ENCODE measurements around the gene CDH12. TPM values are rescaled to one million over a fixed set of nuclear protein-coding genes. Genes with fewer than 3 reads are reported as not detected.
"Not testable (repeated sequence)": the region's sequence is repeated elsewhere in the genome, so short reads cannot be mapped to it uniquely, and the experiment has no call there.

Gene CDH12
- total and polyA plus RNA-seq, 4 donors = 5.8 to 29.9 (median 8.2) TPM

DNA sequence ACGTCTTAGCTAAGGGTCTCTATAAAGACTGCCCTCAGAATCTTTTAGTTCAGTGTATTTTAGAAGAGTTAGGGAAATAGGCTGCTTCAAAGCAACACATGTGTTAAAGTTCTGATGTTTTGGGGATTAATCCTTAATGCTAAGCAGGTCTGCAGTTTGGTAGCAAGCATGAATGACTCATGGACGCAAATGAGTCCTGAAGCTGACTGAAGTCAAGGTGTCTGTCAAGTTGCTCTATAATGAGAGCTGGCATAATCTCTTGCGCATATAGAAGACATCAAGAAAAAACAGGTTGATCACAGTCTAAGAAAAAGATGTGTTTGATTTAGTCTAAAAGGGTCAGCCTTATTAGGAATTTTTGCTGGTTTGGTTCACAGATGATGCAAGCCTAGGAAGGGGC, 630.1 kb downstream of the CDH12 start:
- no peaks in the 10 kb centered on the region for H3K36me3 ChIP-seq (ENCODE audit: control insufficient read depth, insufficient read depth, low read length)
- H3K4me1 ChIP-seq (ENCODE audit: control insufficient read depth, insufficient read depth, low read length) = no peaks in the 10 kb centered on the region
- DNase-seq (ENCODE audit: low read depth in 4 of 6, low spot score in 6 of 6) = no peak
- no peak overlapping the region for H3K4me3 ChIP-seq (ENCODE audit: low read depth, low read length)
- H3K27me3 ChIP-seq (ENCODE audit: control insufficient read depth, insufficient read depth, low read length) = no peaks in the 10 kb centered on the region
- 90% methylated on average over 2 of the region's 3 CpGs for WGBS (ENCODE audit: insufficient coverage)
- no peak overlapping the region for H3K27ac ChIP-seq (ENCODE audit: low read depth, low read length)
- no peaks in the 10 kb centered on the region for H3K9me3 ChIP-seq (ENCODE audit: control insufficient read depth, insufficient read depth, low read length)

DNA sequence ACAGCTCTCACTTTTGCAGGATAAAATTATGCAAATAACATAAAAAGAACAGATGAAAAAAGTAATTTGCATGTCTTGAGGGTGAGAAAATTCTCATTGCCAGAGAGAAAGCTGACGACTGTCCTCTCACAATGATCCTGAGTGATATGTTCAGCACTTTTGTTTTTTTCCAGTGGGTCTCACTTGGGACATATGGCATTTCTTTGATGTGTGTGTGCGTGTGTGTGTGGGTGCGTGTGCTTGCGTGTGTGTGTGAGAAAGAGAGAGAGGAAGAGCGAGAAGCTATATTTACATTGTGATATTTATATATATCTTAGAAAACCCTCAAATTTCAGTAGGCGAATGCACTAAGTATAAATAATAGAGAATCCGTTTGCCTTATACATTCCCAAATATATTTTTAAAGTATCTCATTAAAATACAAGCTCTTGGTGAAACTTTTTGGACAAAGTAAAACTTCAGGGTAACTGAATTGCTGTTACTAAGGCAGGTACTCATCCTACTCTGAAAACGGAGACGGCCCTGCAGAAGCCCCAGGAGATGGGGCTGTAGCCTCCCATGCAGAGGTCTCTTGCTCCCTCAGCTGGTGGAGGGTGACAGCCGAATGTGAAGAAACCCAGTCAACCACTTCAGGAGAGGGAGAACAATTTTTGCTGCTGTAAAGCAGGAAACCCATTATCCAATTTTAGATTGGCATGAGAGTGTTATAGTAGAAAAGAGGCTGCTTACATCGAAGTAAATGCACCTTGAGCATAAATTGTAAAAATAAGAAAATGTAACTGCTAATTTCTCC, 639.2 kb downstream of the CDH12 start:
- H3K36me3 ChIP-seq (ENCODE audit: control insufficient read depth, insufficient read depth, low read length); H3K27me3 ChIP-seq (ENCODE audit: control insufficient read depth, insufficient read depth, low read length); H3K4me1 ChIP-seq (ENCODE audit: control insufficient read depth, insufficient read depth, low read length); H3K4me3 ChIP-seq (ENCODE audit: low read depth, low read length); H3K27ac ChIP-seq (ENCODE audit: low read depth, low read length); H3K9me3 ChIP-seq (ENCODE audit: control insufficient read depth, insufficient read depth, low read length): not testable (repeated sequence)
- peak in 2 of 6 donors; percentile 40 to 79 for DNase-seq (ENCODE audit: low read depth in 4 of 6, low spot score in 6 of 6)
- WGBS (ENCODE audit: insufficient coverage) = no CpG with 5 or more reads among the region's 11 CpGs

DNA sequence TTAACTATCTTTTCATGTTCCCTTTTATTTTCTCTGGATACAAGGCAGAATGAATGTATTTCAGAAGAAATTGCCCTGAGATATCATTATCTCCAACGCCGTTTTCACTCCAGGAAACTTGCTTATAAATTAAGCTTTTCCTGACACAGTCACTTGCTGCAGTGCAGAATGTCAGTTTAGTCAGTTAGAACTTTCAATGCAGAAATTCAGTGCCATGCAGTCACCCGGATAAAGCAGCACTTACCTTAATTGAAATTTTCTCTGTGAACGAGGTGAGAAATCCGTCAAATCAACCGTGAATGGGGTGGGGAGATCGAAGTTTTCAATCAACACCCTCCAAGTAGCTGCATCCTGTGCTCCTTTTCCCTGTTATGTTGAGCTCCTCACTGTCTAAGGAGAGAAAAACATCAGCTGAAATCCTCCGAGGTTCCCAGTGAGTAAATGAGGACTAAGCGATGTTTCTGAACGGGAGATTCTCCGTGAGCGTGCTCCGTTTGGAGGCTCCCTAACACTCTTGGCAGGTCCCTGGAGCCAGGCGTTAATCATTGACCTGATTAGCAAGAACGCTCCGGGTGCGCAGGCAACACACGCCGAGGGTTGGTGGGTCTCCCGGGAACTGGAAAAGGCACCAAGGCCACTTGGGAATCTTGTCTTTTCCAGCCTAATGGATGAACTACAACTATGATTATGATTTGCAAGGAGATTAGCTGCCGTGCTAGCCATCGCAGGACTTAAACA, 640.7 kb downstream of the CDH12 start:
- H3K27ac ChIP-seq (ENCODE audit: low read depth, low read length); H3K4me1 ChIP-seq (ENCODE audit: control insufficient read depth, insufficient read depth, low read length); H3K9me3 ChIP-seq (ENCODE audit: control insufficient read depth, insufficient read depth, low read length); H3K36me3 ChIP-seq (ENCODE audit: control insufficient read depth, insufficient read depth, low read length); H3K4me3 ChIP-seq (ENCODE audit: low read depth, low read length); H3K27me3 ChIP-seq (ENCODE audit: control insufficient read depth, insufficient read depth, low read length): not testable (repeated sequence)
- WGBS (ENCODE audit: insufficient coverage) = 40% methylated on average over 2 of the region's 22 CpGs
- peak in 2 of 6 donors; percentile 22 to 62 for DNase-seq (ENCODE audit: low read depth in 4 of 6, low spot score in 6 of 6)

DNA sequence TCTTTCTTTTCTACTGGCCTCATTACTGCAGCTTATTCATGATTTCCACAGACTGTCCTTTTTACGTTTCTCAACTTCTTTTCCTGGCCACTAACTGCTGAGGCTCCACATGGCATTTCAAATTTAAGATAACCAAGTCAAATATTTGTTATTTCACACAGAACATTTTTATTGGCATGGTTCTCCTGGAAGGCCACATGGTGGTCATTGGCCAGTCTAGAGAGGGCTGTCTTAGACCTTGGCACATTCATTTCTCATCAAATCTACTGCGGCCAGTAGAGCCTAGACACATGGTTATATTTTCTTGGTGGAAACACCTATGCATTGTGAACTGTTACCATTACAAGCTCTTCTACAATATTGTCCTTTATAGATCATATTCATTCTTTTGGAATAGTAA, 644.7 kb downstream of the CDH12 start:
- WGBS (ENCODE audit: insufficient coverage) = 53% methylated on average over 1 of the region's 2 CpGs
- not testable (repeated sequence) for H3K27me3 ChIP-seq (ENCODE audit: control insufficient read depth, insufficient read depth, low read length); H3K36me3 ChIP-seq (ENCODE audit: control insufficient read depth, insufficient read depth, low read length); H3K4me3 ChIP-seq (ENCODE audit: low read depth, low read length); H3K27ac ChIP-seq (ENCODE audit: low read depth, low read length); H3K4me1 ChIP-seq (ENCODE audit: control insufficient read depth, insufficient read depth, low read length); DNase-seq (ENCODE audit: low read depth in 4 of 6, low spot score in 6 of 6); H3K9me3 ChIP-seq (ENCODE audit: control insufficient read depth, insufficient read depth, low read length)

DNA sequence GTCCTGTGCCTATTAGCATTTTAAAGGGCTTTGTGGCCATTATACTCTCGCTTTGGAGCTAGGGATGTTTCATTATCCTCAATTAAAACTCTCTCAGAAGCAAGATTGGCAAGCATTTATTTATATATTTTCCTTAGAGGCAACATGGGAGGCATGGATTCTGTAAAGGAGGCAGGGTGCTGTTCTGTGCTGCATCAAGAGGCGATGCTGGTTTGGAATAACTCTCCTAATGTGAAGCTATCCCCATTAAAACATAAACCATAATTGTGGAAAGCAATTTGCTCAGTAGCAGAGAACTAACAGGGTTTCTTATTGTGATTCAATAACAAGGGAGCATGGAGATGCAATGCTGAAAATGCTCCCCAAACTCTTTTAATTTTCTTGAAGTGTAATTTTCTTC, 664.5 kb downstream of the CDH12 start:
- no CpG with 5 or more reads among the region's 2 CpGs for WGBS (ENCODE audit: insufficient coverage)
- H3K4me3 ChIP-seq (ENCODE audit: low read depth, low read length); H3K36me3 ChIP-seq (ENCODE audit: control insufficient read depth, insufficient read depth, low read length); H3K9me3 ChIP-seq (ENCODE audit: control insufficient read depth, insufficient read depth, low read length); H3K27me3 ChIP-seq (ENCODE audit: control insufficient read depth, insufficient read depth, low read length); H3K4me1 ChIP-seq (ENCODE audit: control insufficient read depth, insufficient read depth, low read length); H3K27ac ChIP-seq (ENCODE audit: low read depth, low read length): not testable (repeated sequence)
- DNase-seq (ENCODE audit: low read depth in 4 of 6, low spot score in 6 of 6) = peak in 2 of 6 donors; percentile 15 to 92

DNA sequence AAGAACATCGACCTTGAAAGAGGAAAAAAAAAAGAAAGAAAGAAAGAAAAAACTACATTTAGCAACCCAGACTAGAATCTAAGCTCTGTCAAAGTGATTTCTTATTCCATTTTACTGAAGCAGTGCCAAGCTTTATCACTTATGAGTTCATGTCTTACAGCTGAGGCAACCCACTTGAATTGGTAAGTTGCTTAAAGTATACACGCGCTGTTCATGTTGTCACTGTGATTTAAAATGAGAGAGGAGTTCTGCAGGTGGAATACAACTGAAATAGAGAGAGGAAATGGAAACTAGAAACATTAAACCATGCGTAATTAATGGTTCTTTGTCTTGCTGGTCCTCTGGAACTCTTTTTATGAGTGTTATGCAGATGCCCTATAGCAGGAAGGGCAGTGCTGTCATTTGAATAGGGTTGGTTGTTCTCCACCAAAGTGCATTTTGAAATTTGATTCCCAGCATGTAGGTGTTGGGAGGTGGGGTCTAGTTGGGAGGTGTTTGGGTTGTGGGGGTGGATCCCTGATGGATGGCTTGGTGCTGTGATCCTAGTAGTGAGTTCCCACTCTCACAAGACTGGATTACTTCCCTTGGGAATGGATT, 665.4 kb downstream of the CDH12 start:
- not testable (repeated sequence) for H3K27ac ChIP-seq (ENCODE audit: low read depth, low read length); H3K4me1 ChIP-seq (ENCODE audit: control insufficient read depth, insufficient read depth, low read length); H3K27me3 ChIP-seq (ENCODE audit: control insufficient read depth, insufficient read depth, low read length); DNase-seq (ENCODE audit: low read depth in 4 of 6, low spot score in 6 of 6); H3K4me3 ChIP-seq (ENCODE audit: low read depth, low read length); H3K9me3 ChIP-seq (ENCODE audit: control insufficient read depth, insufficient read depth, low read length); H3K36me3 ChIP-seq (ENCODE audit: control insufficient read depth, insufficient read depth, low read length)
- WGBS (ENCODE audit: insufficient coverage) = 81% methylated on average over 2 of the region's 4 CpGs

DNA sequence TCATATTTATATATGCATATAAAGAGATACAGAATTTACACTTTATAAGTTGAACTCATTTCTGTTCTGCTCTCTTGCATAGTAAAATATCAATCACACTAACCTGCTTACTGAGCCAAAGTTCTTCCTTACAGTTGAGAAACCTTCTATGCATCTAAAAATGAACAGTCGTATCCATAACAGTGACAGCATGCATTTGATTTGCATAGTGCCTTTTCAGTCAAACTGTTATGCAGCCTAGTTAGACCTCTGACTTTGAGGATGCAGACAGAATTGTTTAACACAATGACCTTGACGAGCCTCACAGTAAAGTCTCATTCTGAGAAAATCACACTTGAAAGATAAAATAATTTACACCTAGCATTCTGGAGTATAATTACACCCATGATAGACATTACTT, 683.9 kb downstream of the CDH12 start:
- not testable (repeated sequence) for H3K36me3 ChIP-seq (ENCODE audit: control insufficient read depth, insufficient read depth, low read length); H3K4me1 ChIP-seq (ENCODE audit: control insufficient read depth, insufficient read depth, low read length); H3K9me3 ChIP-seq (ENCODE audit: control insufficient read depth, insufficient read depth, low read length); DNase-seq (ENCODE audit: low read depth in 4 of 6, low spot score in 6 of 6); H3K4me3 ChIP-seq (ENCODE audit: low read depth, low read length); H3K27ac ChIP-seq (ENCODE audit: low read depth, low read length); H3K27me3 ChIP-seq (ENCODE audit: control insufficient read depth, insufficient read depth, low read length)
- no CpG with 5 or more reads among the region's 2 CpGs for WGBS (ENCODE audit: insufficient coverage)

DNA sequence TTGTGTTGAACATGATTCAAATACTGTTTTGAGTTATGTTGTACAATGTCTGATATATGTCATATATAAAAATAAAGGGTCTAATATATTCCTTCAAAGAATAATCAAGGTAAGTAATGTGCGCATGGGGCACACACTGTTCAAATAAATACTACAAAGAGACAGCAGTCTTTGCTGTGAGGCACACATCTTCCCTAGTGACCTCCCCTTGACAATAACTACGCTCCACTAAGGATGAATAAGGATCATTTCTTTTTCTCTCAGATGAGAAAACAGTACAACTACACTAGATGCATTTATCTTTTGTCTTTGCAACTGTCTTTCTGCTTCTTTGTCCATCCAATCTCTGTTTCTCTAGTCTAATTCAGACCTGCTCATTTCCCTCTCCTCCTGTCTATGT, 684.4 kb downstream of the CDH12 start:
- H3K4me1 ChIP-seq (ENCODE audit: control insufficient read depth, insufficient read depth, low read length); H3K36me3 ChIP-seq (ENCODE audit: control insufficient read depth, insufficient read depth, low read length); H3K9me3 ChIP-seq (ENCODE audit: control insufficient read depth, insufficient read depth, low read length); H3K27ac ChIP-seq (ENCODE audit: low read depth, low read length); DNase-seq (ENCODE audit: low read depth in 4 of 6, low spot score in 6 of 6); H3K4me3 ChIP-seq (ENCODE audit: low read depth, low read length); H3K27me3 ChIP-seq (ENCODE audit: control insufficient read depth, insufficient read depth, low read length): not testable (repeated sequence)
- WGBS (ENCODE audit: insufficient coverage) = no CpG with 5 or more reads among the region's 2 CpGs

DNA sequence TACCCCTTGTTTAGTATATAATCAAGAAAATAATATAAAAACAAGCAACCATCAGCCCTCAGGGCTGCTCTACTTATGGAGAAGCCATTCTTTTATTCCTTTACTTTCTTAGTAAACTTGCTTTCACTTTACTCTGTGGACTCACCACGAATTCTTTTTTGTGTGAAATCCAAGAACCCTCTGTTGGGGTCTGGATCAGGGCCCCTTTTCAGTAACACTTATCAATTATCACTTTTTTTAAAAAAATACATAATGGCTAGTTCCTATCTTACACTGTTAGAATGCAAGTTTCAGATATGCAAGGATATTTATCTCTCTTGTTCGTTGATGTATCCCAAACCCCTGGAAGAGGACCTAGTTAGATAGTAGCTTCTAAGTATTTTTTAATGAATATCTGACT, 687.2 kb downstream of the CDH12 start:
- not testable (repeated sequence) for H3K4me1 ChIP-seq (ENCODE audit: control insufficient read depth, insufficient read depth, low read length); H3K27me3 ChIP-seq (ENCODE audit: control insufficient read depth, insufficient read depth, low read length); H3K9me3 ChIP-seq (ENCODE audit: control insufficient read depth, insufficient read depth, low read length); DNase-seq (ENCODE audit: low read depth in 4 of 6, low spot score in 6 of 6); H3K27ac ChIP-seq (ENCODE audit: low read depth, low read length); H3K36me3 ChIP-seq (ENCODE audit: control insufficient read depth, insufficient read depth, low read length); H3K4me3 ChIP-seq (ENCODE audit: low read depth, low read length)
- WGBS (ENCODE audit: insufficient coverage) = no CpG with 5 or more reads among the region's 2 CpGs
